ENCODE measurements around the gene IL6ST.

IL6ST gene

DNA sequence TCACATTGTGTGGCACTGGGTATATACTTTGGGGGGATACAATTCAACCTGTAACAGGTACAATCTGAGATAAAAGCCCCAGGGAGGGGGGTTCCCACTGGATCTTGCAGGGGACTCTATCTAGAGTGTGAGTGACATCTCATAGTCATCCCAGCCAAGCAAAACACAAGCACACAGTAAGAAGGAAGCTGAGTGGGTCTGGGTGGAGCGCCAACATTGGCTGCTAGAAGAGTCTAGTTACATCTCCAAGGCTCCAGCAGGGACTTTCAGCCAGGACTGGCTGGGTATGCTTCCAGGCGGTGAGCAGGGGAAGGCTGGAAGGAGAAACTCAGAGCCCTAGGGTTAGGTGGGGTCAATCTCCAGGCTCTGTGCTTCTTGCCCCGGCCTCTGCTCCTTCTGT lies 90.6 kb downstream of the IL6ST start:
- TF ChIP-seq Cebpa-rat (IDR thresholded peaks at IDR 0.05): no peak
- Histone ChIP-seq H3K9me3 (replicated peaks in 1 of 11) (no peaks in the 10 kb centered on the region), H3K27ac (peak overlapping the region in 3 of 11 experiments; percentile 52 to 70 (median 62); a peak in 5 of 22 replicates), H3K9ac (peak overlapping the region in 2 of 11 experiments; percentile 8 to 29; a peak in 2 of 22 replicates), H3K27me3 (no peaks in the 10 kb centered on the region), H3K4me2 (peak overlapping the region in 6 of 11 experiments; percentile 37 to 87 (median 84); a peak in 11 of 22 replicates), H3K4me3 (no peak overlapping the region), H3K36me3 (no peaks in the 10 kb centered on the region), H4K20me1 (no peaks in the 10 kb centered on the region), H3K4me1 (peaks cover 12 to 28% (median 17%) of the 10 kb centered on the region in 10 experiments)

DNA sequence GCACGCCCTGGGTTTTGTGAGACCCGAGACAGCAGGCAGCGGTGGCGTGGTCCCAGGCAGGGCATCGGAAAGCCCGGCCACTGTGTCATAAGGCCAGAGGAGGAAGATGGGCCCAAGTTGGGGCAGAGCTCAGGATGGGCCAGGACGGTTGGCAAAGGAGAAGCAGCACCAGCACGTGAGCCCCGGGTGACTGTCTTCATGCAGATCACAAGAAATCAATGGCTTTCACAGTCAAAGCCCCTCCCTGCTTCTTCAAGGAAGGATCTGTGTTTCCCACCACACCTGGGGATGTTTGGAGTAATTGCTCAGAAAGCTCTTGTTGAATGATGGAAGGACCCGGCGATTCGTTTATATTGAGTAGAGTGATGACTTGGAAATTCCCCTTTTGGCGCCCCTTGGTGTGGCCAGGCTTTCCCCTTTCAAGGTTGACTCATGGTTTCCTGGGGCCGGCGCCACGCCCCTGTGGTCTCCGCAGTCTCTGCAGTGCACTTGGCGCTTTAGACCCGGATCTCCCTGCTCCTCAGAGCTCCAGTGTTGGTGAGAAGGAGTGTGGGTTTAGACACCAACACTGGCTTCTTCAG lies 91.6 kb downstream of the IL6ST start:
- H3K9ac ChIP-seq: peak overlapping the region in 3 of 11 experiments; percentile 8 to 29 (median 12); a peak in 2 of 22 replicates
- no peaks in the 10 kb centered on the region for H3K36me3 ChIP-seq
- peak overlapping the region in 4 of 11 experiments; percentile 35 to 70 (median 57); a peak in 7 of 22 replicates for H3K27ac ChIP-seq
- H3K27me3 ChIP-seq: no peaks in the 10 kb centered on the region
- peak overlapping the region in 1 of 10 experiments; percentile 28; a peak in 1 of 20 replicates for H3K4me3 ChIP-seq
- H4K20me1 ChIP-seq: no peaks in the 10 kb centered on the region
- H3K4me1 ChIP-seq: peaks cover 12 to 28% (median 17%) of the 10 kb centered on the region in 10 experiments
- no peak for TF ChIP-seq Cebpa-rat (IDR thresholded peaks at IDR 0.05)
- peak overlapping the region; percentile 37 to 87 (median 71) for H3K4me2 ChIP-seq
- H3K9me3 ChIP-seq (replicated peaks in 1 of 11): no peaks in the 10 kb centered on the region

DNA sequence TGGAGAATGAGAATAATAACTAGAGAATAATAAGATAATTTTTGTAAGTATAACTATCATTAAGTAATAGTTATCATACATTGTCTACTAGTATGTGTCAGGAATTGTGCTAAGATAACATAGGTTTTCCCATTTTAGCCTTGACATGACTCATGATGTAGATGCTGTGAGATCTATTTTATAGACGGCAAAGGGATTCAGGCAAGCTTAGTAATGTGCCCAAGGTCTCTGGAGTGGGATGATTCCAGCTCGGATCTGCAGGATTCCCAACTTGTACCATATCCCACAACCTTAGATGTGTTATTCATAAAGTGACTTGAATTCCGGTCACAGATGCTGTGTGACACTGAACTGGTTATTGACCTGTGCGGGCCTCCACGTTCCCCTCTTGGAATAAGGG lies 92.1 kb downstream of the IL6ST start:
- Histone ChIP-seq H3K27me3 (no peaks in the 10 kb centered on the region), H3K4me1 (peaks cover 12 to 31% (median 18%) of the 10 kb centered on the region in 10 experiments), H3K36me3 (no peaks in the 10 kb centered on the region), H3K27ac (peak overlapping the region in 4 of 11 experiments; percentile 35 to 70 (median 55); a peak in 6 of 22 replicates), H3K4me3 (no peak overlapping the region), H3K4me2 (peak overlapping the region; percentile 37 to 87 (median 71)), H4K20me1 (no peaks in the 10 kb centered on the region), H3K9ac (peak overlapping the region in 1 of 11 experiments; percentile 12; a peak in 1 of 22 replicates), H3K9me3 (replicated peaks in 1 of 11) (no peaks in the 10 kb centered on the region)
- TF ChIP-seq Cebpa-rat (IDR thresholded peaks at IDR 0.05): no peak

DNA sequence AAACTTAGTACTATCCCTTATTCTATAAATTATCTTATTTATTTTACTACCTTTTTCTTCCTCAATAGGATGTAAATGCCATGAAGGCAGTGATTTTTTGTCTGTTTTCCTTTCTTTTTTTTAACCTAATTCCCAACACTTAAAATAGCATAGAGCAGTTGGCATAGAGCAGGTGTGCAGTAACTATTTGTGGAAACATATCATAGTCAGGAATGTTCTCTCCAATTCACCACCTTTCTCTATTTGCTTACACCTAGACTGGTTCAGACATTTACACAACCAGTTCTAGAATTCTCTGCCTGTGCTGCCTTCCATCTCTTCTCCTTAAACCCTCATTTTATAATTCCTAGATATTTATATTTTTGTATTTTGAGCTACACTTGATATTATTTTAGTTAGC lies 94.0 kb downstream of the IL6ST start:
- Histone ChIP-seq H4K20me1 (no peaks in the 10 kb centered on the region), H3K4me2 (no peak overlapping the region), H3K27me3 (no peaks in the 10 kb centered on the region), H3K4me3 (no peak overlapping the region), H3K27ac (no peak overlapping the region), H3K36me3 (no peaks in the 10 kb centered on the region), H3K9ac (no peak overlapping the region), H3K9me3 (replicated peaks in 1 of 11) (no peaks in the 10 kb centered on the region), H3K4me1 (peaks cover 12 to 36% (median 16%) of the 10 kb centered on the region in 10 experiments)
- no peak for TF ChIP-seq Cebpa-rat (IDR thresholded peaks at IDR 0.05)

DNA sequence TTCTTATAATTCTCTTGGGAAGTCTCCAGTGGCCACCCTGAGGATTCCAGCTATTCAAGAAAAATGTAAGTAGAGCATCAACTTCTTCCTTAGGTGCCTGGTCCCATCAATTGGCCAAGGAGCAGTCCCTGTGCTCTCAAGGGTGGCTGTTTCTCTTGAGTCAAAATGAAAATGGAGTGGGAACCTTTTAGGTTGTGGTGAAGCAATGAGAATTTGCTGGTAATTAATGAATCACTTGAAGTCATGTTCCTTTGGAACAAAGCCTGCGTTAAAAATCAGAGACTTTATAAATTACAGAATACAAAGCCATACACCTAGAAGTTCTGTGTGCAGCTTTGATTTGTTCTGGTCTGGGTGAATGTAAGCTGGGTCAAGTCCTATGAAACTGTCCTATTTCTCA lies 94.7 kb downstream of the IL6ST start:
- TF ChIP-seq Cebpa-rat (IDR thresholded peaks at IDR 0.05): no peak
- Histone ChIP-seq H3K27me3 (no peaks in the 10 kb centered on the region), H4K20me1 (no peaks in the 10 kb centered on the region), H3K9me3 (replicated peaks in 1 of 11) (no peaks in the 10 kb centered on the region), H3K4me2 (no peak overlapping the region), H3K9ac (no peak overlapping the region), H3K4me3 (no peak overlapping the region), H3K4me1 (peaks cover 12 to 36% (median 16%) of the 10 kb centered on the region in 10 experiments), H3K36me3 (no peaks in the 10 kb centered on the region), H3K27ac (no peak overlapping the region)

DNA sequence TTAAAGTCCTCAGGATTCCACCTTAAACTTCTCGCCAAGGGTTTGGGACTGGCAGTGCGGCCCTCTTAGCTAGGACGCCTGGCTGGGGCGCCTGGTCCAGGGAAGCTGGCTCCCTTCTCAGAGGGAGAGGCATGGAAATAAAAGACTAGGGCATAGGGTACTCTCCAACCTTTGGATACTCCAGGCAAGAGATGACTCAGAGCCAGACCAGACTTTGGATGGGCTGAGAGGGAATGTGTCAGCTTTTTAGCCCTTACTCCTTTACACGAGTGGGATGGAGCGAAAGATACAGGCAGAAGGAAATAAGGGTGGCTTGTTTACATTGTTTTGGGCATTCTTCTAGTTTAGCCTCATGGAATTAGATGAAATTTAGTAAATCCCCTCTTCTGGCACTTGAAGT lies 95.4 kb downstream of the IL6ST start:
- Histone ChIP-seq H4K20me1 (no peaks in the 10 kb centered on the region), H3K27ac (no peak overlapping the region), H3K9me3 (replicated peaks in 1 of 11) (no peaks in the 10 kb centered on the region), H3K27me3 (no peaks in the 10 kb centered on the region), H3K4me2 (no peak overlapping the region), H3K9ac (no peak overlapping the region), H3K4me3 (no peak overlapping the region), H3K36me3 (no peaks in the 10 kb centered on the region), H3K4me1 (peaks cover 12 to 30% (median 15%) of the 10 kb centered on the region in 10 experiments)
- TF ChIP-seq Cebpa-rat (IDR thresholded peaks at IDR 0.05): no peak

DNA sequence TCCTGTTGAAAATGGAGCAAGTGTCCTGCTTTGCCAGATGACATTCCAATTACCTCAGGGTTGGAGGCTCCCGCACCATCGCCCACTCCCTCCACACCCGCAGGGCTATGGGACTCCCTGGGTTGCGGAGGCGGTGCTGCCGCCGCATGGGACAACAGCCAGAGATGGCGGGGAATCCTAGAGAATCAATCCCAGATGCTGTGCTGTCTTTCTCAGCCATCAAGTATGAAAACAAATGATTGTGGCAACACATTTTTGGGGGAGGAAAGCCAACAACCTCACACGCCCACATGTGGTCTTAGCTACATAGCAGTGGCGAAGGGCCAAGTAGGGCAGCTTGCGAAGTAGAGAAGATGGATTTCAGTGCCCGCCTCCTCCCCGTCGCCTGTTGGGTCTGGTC lies 96.9 kb downstream of the IL6ST start:
- Histone ChIP-seq H3K9me3 (replicated peaks in 1 of 11) (no peaks in the 10 kb centered on the region), H3K4me3 (no peak overlapping the region), H3K36me3 (no peaks in the 10 kb centered on the region), H4K20me1 (no peaks in the 10 kb centered on the region), H3K9ac (no peak overlapping the region), H3K4me2 (peak overlapping the region in 2 of 11 experiments; percentile 1 to 5; a peak in 2 of 22 replicates), H3K27me3 (no peaks in the 10 kb centered on the region), H3K4me1 (peaks cover 1 to 16% (median 4%) of the 10 kb centered on the region in 10 experiments; a peak in 19 of 20 replicates), H3K27ac (no peak overlapping the region)
- no peak for TF ChIP-seq Cebpa-rat (IDR thresholded peaks at IDR 0.05)

DNA sequence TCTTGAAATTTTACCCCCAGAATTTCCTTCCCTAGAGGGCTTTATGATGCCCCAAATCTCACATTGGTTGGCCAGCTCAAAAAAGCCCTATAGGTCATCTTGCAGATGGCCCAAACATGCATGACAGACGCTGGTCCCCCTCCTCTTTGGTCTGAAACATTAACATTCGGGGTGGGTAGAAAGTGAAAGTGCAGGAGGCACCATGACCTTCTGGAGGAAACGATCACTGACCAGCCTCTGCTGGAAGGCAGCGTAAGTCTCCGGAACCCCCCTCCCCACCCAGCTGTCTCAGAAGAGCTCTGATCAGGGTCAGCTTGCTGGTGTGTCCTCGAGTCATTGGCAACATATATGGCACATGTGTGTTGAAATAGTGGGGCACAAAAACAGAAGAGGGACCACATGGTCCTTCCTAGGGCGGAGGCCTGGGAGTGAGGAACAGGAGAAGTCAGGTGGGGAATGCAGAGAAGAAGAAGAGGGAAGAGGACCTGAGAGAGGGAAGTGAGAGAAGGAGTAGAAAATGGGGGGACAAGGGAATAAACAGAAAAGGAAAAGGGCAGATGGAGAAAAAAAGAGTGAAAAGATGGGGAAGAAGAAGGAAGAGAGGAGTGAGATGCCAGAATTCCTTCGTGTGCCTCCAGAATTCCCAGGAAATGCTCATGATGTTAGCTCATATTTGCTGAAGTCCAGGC lies 97.4 kb downstream of the IL6ST start:
- H3K36me3 ChIP-seq: no peaks in the 10 kb centered on the region
- H3K9me3 ChIP-seq (replicated peaks in 1 of 11): no peaks in the 10 kb centered on the region
- TF ChIP-seq Cebpa-rat (IDR thresholded peaks at IDR 0.05): no peak
- no peak overlapping the region for H3K9ac ChIP-seq
- no peak overlapping the region for H3K27ac ChIP-seq
- H3K4me1 ChIP-seq: peaks cover 0 to 10% (median 1%) of the 10 kb centered on the region in 10 experiments; a peak in 7 of 20 replicates
- H3K27me3 ChIP-seq: no peaks in the 10 kb centered on the region
- H3K4me3 ChIP-seq: no peak overlapping the region
- no peaks in the 10 kb centered on the region for H4K20me1 ChIP-seq
- H3K4me2 ChIP-seq: peak overlapping the region in 2 of 11 experiments; percentile 1 to 5; a peak in 1 of 22 replicates

DNA sequence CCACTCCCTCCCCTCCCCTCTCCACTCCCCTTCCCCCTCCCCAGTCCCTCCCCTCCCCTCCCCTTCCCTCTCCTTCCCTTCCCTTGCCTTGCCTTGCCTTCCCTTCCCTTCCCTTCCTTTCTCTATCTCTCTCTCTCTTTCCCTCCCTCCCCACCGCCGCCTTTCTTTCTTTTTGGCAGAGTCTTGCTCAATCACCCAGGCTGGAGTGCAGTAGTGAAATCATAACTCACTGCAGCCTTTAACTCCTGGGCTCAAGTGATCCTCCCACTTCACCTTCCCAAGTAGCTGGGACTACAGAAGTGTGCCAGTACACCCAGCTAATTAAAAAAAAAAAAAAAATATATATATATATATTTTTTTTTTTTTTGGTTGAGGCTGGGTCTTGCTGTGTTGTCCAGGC lies 98.1 kb downstream of the IL6ST start:
- no peak overlapping the region for H3K27ac ChIP-seq
- no peak overlapping the region for H3K9ac ChIP-seq
- H3K36me3 ChIP-seq: no peaks in the 10 kb centered on the region
- H3K4me1 ChIP-seq: peaks cover 0 to 9% (median 1%) of the 10 kb centered on the region in 10 experiments; a peak in 6 of 20 replicates
- no peaks in the 10 kb centered on the region for H3K27me3 ChIP-seq
- H3K9me3 ChIP-seq (replicated peaks in 1 of 11): no peaks in the 10 kb centered on the region
- no peak for TF ChIP-seq Cebpa-rat (IDR thresholded peaks at IDR 0.05)
- H3K4me2 ChIP-seq: no peak overlapping the region
- no peaks in the 10 kb centered on the region for H4K20me1 ChIP-seq
- no peak overlapping the region for H3K4me3 ChIP-seq
